ENCODE data around the gene PKP4. TPM values are rescaled to one million over a fixed set of nuclear protein-coding genes. Genes with fewer than 3 reads are reported as not detected.

Gene PKP4
- total RNA-seq, 1 donor from 2014 or later, result 41.6 TPM

GRCh38 chr2:158529379-158530259 is 72.9 kb downstream of the PKP4 start:
- DNase-seq (ENCODE audit: low read depth) (peak; percentile 39), FAIRE-seq (no peak)
- Histone ChIP-seq H3K27me3 (ENCODE audit: control insufficient read depth, insufficient read depth, low read length) (no peaks in the 10 kb centered on the region), H3K36me3 (ENCODE audit: control insufficient read depth, insufficient read depth, low read length) (peaks cover 2% of the 10 kb centered on the region), H3K4me3 (ENCODE audit: low read depth, low read length) (no peak overlapping the region)
- TF ChIP-seq CTCF (IDR thresholded peaks at IDR 0.05; ENCODE audit: insufficient read depth, low read length, severe bottlenecking), result no peak

- no peak for FAIRE-seq
Measured at GRCh38 chr2:158530829-158531228, 74.1 kb downstream of the PKP4 start.

GRCh38 chr2:158533009-158533408 is 76.3 kb downstream of the PKP4 start:
- no peak for TF ChIP-seq CTCF (IDR thresholded peaks at IDR 0.05; ENCODE audit: insufficient read depth, low read length, severe bottlenecking)
- Histone ChIP-seq H3K27me3 (ENCODE audit: control insufficient read depth, insufficient read depth, low read length) (no peaks in the 10 kb centered on the region), H3K36me3 (ENCODE audit: control insufficient read depth, insufficient read depth, low read length) (peaks cover 2% of the 10 kb centered on the region), H3K4me3 (ENCODE audit: low read depth, low read length) (no peak overlapping the region)
- DNase-seq (ENCODE audit: low read depth) (no peak), FAIRE-seq (no peak)

More at GRCh38 chr2:158530829-158531228, 74.1 kb downstream of the PKP4 start:
- Histone ChIP-seq H3K27me3 (ENCODE audit: control insufficient read depth, insufficient read depth, low read length) (no peaks in the 10 kb centered on the region), H3K36me3 (ENCODE audit: control insufficient read depth, insufficient read depth, low read length) (peaks cover 2% of the 10 kb centered on the region), H3K4me3 (ENCODE audit: low read depth, low read length) (no peak overlapping the region)
- no peak for TF ChIP-seq CTCF (IDR thresholded peaks at IDR 0.05; ENCODE audit: insufficient read depth, low read length, severe bottlenecking)
- DNase-seq (ENCODE audit: low read depth), result no peak

- Histone ChIP-seq H3K4me3 (ENCODE audit: low read depth, low read length) (no peak overlapping the region), H3K36me3 (ENCODE audit: control insufficient read depth, insufficient read depth, low read length) (no peaks in the 10 kb centered on the region), H3K27me3 (ENCODE audit: control insufficient read depth, insufficient read depth, low read length) (no peaks in the 10 kb centered on the region)
- no peak for TF ChIP-seq CTCF (IDR thresholded peaks at IDR 0.05; ENCODE audit: insufficient read depth, low read length, severe bottlenecking)
- FAIRE-seq, result no peak
- peak; percentile 92 for DNase-seq (ENCODE audit: low read depth)
Measured at GRCh38 chr2:158539176-158540005, 82.6 kb downstream of the PKP4 start.

- Histone ChIP-seq H3K4me3 (ENCODE audit: low read depth, low read length) (no peak overlapping the region), H3K36me3 (ENCODE audit: control insufficient read depth, insufficient read depth, low read length) (peaks cover 1% of the 10 kb centered on the region), H3K27me3 (ENCODE audit: control insufficient read depth, insufficient read depth, low read length) (no peaks in the 10 kb centered on the region)
- FAIRE-seq (no peak), DNase-seq (ENCODE audit: low read depth) (peak; percentile 1)
- no peak for TF ChIP-seq CTCF (IDR thresholded peaks at IDR 0.05; ENCODE audit: insufficient read depth, low read length, severe bottlenecking)
Measured at GRCh38 chr2:158542577-158542976, 85.8 kb downstream of the PKP4 start.

All from bronchial epithelial cell (primary cell).